Astrocyte of the cerebellum (primary cell): ENCODE data around the gene PERP.

ENCODE experiments used
- DNase-seq: peaks from one replicate; pipeline ENCODE4 v3.0.0-alpha.2; 2011; ENCODE audit warnings: low read depth
- H3K4me3 ChIP-seq: 2 replicates; pipeline ENCODE4 v1.5.1; 2011; ENCODE audit warnings: mild to moderate bottlenecking, low read depth, low read length, moderate library complexity
- CTCF ChIP-seq: IDR thresholded peaks from 2 replicates; pipeline ENCODE4 v1.5.1; 2012; ENCODE audit warnings: low read length, low read depth, moderate library complexity, mild to moderate bottlenecking; ENCODE audit errors: missing control alignments
- in situ Hi-C: cut with HindIII; loops from 2 replicates; pipeline ENCODE4 v1.10.0; 2017; ENCODE audit warnings: low sequenced_read_pairs

PERP gene

GRCh38 chr6:138078491-138078890 is 28.7 kb downstream of the PERP start:
- in situ Hi-C loops = no loop called here
- no peak for DNase-seq
- H3K4me3 ChIP-seq = no peak overlapping the region
- no peak for TF ChIP-seq CTCF

- in situ Hi-C loops = no loop called here
- no peak for TF ChIP-seq CTCF
- DNase-seq = no peak
- no peak overlapping the region for H3K4me3 ChIP-seq
These were observed 34.0 kb downstream of the PERP start for GRCh38 chr6:138073264-138073663.

GRCh38 chr6:138063726-138064125 is 43.5 kb downstream of the PERP start:
- no peak for TF ChIP-seq CTCF
- DNase-seq = peak; percentile 16
- no peak overlapping the region for H3K4me3 ChIP-seq
- in situ Hi-C loops = no loop called here

GRCh38 chr6:138054982-138055381 is 52.2 kb downstream of the PERP start:
- no peak for DNase-seq
- in situ Hi-C loops = no loop called here
- no peak for TF ChIP-seq CTCF
- H3K4me3 ChIP-seq = no peak overlapping the region

GRCh38 chr6:138052783-138053182 is 54.4 kb downstream of the PERP start:
- in situ Hi-C loops = no loop called here

GRCh38 chr6:138044972-138045371 is 62.2 kb downstream of the PERP start:
- no peak for DNase-seq
- in situ Hi-C loops = no loop called here
- no peak for TF ChIP-seq CTCF
- no peak overlapping the region for H3K4me3 ChIP-seq

More at GRCh38 chr6:138052783-138053182, 54.4 kb downstream of the PERP start:
- no peak overlapping the region for H3K4me3 ChIP-seq
- no peak for TF ChIP-seq CTCF
- DNase-seq = no peak

GRCh38 chr6:138044458-138044857 is 62.8 kb downstream of the PERP start:
- DNase-seq = no peak
- TF ChIP-seq CTCF = no peak
- no peak overlapping the region for H3K4me3 ChIP-seq
- in situ Hi-C loops = no loop called here
